GM19099 (cell line): ENCODE data around the gene ATG101.

Source experiments
- POLR2A ChIP-seq: IDR thresholded peaks from 3 replicates; pipeline ENCODE4 v1.6.1; 2011; ENCODE audit warnings: low read depth; ENCODE audit not compliant: insufficient read length; ENCODE audit errors: extremely low read depth

Gene ATG101

GRCh38 chr12:52059582-52060497 lies 9.9 kb upstream of the ATG101 start:
- TF ChIP-seq POLR2A: no peak

DNA sequence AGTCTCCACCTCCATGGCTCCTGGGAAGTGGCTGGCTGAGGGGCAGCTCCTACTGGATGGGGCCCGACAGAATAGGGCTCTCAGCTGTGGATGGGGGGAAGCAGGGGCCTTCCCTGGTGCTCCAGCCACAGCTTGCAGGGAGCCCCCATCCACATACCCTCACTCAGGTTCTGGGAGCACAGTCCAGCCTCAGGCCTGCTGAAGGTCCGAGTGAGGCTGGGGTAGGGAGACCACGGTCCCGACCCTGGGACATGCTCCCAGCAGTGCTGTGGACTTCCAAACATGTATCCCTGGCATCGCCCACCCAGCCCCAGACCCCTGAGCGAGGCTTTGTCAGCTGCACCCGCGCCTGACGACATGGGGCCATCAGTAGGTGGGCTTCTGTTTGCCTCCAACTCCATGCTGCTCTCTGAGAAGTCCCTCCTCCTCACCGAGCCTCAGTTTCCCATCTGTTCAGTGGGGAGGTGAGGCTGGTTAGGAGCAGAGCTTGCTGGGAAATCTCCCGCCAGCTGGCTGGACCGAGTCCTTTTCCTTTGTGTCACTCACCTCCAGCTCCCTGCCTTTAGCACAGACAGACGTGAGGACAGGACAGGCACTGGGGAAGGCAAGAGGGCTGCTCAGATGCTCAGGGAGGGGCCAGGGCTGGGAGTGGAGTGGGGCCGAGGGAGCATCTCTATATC lies 9.1 kb upstream of the ATG101 start:
- TF ChIP-seq POLR2A: no peak

DNA sequence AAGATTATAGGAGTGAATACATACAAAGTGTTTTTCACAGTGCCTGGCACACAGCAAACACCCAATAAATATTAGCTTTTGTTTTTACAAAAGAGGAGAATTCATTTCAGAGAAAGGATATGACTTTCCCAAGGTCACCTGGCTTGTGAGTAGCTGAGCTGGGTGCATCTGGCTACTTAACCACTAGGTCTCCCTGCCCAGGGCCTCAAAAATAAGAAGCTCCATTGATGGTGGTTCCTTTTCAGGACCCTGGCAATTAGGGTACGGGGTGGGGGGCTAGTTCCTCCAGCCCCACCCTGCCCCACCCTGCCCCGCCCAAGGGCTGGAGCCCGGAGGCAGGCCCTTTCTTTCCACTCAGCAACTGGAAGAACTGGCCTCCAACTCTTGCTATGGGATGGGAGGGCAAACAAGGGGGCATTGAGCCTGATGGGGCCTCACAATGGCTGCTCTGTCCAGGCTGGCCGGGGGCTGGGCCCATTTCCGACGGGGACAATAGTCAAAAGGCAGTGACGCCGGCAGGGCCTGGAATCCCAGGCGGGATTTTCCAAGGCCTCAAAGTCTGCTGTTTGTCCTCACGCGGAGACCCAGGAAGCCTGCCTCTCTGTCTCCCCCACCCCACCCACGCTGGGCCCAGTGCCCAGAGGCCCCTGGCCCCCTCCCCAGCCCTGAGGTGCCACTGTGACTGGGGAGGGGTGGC lies 8.2 kb upstream of the ATG101 start:
- TF ChIP-seq POLR2A: no peak

- no peak for TF ChIP-seq POLR2A
Observed at GRCh38 chr12:52062167-52063081, 7.4 kb upstream of the ATG101 start.

DNA sequence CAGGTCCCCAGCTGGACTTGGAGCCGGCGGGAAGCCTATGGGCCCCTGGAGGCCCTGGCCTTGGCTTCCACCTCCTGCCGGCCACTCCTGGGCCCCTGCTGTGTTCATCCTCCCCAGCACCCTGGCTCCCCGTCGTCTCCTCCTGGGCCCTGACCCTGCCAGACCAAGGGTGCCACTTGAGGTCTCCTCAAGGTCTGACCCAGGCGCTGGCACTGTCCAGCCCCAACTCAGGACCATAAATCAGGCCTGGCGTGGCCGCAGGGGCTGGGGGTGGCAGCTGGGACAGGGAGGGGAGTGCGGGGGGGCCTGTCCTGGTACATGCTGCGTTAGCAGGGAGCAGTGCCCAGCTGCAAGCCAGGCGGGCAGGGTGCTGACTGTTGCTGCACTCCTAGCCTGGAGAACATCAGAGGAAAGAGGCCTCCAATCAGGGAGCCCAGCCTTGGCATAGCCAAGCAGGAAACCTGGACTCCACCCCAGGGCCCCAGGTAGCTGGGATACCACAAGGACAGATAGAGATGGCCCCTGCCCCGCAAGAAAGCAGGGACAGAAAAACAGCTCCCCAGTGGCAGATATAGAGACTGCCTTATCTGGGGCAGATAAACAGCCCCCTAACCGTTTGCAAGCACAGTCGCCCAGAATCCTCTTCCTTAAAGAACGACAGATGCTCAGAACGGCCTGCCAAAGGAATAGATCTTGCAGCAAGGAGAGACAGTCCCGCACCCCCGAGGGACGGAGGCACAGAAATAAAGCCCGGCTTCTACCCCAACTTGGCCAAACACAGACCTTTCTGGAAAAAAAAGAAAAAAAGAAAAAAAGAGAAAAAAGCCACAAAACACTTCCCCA lies 6.5 kb upstream of the ATG101 start:
- TF ChIP-seq POLR2A: no peak

- no peak for TF ChIP-seq POLR2A
Observed at GRCh38 chr12:52063981-52064649, 5.7 kb upstream of the ATG101 start.

GRCh38 chr12:52066346-52067080 lies 3.3 kb upstream of the ATG101 start:
- no peak for TF ChIP-seq POLR2A

DNA sequence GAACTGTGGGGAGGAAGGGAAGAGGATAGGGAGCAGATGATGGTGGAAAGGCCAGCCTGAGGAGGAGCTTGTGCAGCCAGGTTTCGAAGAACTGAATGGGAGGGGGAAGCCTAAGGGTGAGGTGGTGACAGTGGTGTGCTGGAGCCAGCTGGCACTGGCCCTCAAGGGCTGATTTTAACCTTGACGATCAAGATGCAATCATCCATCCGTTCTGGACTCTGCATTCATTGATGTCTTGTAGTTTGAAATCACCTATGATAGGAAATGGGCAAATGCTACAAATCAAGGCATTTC lies 2.8 kb upstream of the ATG101 start:
- no peak for TF ChIP-seq POLR2A

GRCh38 chr12:52070185-52070925 lies 577 bp downstream of the ATG101 start:
- TF ChIP-seq POLR2A: no peak

DNA sequence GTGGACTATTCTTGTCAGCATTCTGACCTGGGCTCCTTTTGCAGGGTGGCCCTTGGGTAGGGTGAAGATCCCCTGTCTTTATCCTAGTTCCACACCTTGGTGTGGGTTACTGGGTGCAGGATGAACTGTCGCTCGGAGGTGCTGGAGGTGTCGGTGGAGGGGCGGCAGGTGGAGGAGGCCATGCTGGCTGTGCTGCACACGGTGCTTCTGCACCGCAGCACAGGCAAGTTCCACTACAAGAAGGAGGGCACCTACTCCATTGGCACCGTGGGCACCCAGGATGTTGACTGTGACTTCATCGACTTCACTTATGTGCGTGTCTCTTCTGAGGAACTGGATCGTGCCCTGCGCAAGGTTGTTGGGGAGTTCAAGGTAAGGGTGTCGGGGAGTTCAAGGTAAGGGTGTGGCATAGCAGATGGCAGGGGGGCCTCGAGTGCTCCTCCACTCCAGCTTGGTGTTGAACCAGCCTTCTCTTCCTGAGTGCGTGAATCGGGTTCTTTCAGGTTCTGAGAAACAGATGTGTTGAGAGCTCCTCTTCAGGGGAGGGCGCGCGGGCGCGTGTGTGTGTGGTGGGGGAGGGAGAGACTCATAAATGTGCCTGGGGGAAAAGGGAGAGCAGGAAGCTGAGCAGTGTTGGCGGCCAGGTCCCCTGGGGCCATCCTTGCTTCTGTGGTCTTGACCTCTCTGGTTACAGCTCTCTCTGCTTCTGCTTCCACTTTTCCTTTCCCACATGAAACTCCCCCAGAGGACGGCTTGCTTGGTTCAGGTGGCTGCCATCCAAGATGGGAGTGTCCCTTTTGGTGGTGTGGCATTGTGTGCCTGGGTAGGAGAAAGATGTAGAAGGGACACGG lies 4.0 kb downstream of the ATG101 start:
- TF ChIP-seq POLR2A: no peak
